ENCODE results near the gene DCAF5.
A peak's percentile ranks its signal among the peaks of the same experiment; 100 is the strongest.
"Not testable (repeated sequence)": the region's sequence is repeated elsewhere in the genome, so short reads cannot be mapped to it uniquely, and the experiment has no call there.

Gene DCAF5

DNA sequence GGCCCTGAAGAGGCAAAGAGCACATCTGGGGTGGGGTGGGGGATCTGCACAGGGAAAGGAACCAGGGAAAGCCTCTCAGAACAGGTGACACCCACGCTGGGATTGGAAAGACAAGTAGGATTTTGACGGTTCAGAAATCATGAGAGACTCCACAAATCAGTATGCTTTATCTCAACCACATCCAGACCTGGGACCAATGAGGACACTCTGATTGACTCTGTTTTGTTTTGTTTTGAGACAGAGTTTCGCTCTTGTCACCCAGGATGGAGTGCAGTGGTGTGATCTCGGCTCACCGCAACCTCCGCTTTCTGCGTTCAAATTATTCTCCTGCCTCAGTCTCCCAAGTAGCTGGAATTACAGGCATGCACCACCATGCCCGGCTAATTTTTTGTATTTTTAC, 130.8 kb downstream of the DCAF5 start:
- H3K27me3 ChIP-seq (ENCODE audit: control insufficient read depth in 5 of 5, insufficient read depth in 4 of 5, low read length in 5 of 5); H3K4me3 ChIP-seq (ENCODE audit: low read depth in 1 of 5, low read length in 5 of 5); H3K9me3 ChIP-seq (ENCODE audit: control insufficient read depth in 5 of 5, low read length in 5 of 5); H3K27ac ChIP-seq (ENCODE audit: low read depth, low read length); H3K9ac ChIP-seq (ENCODE audit: low read length in 5 of 5); H3K36me3 ChIP-seq (ENCODE audit: control insufficient read depth in 5 of 5, insufficient read depth in 5 of 5, low read length in 5 of 5): not testable (repeated sequence)
- H3K4me1 ChIP-seq (ENCODE audit: control insufficient read depth in 5 of 5, insufficient read depth in 5 of 5, low read length in 5 of 5), result peaks cover 0 to 12% (median 3%) of the 10 kb centered on the region in 5 donors

DNA sequence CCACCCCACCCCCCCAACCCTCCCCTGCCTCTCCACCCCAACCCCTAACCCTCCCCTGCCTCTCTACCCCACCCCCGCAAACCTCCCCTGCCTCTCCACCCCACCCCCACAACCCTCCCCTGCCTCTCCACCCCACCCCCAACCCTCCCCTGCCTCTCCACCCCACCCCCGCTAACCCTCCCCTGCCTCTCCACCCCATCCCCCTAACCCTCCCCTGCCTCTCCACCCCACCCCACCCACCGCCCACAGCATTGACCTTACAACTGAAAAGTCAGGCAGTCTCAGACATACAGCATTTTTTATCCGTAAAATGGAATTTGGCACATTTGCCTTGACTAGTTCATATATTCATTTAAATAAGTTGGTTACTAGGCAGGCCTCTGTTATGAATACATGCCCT, 135.2 kb downstream of the DCAF5 start:
- Histone ChIP-seq H3K27me3 (ENCODE audit: control insufficient read depth in 5 of 5, insufficient read depth in 4 of 5, low read length in 5 of 5) (no peaks in the 10 kb centered on the region), H3K36me3 (ENCODE audit: control insufficient read depth in 5 of 5, insufficient read depth in 5 of 5, low read length in 5 of 5) (no peaks in the 10 kb centered on the region), H3K4me3 (ENCODE audit: low read depth in 1 of 5, low read length in 5 of 5) (no peak overlapping the region), H3K9me3 (ENCODE audit: control insufficient read depth in 5 of 5, low read length in 5 of 5) (no peaks in the 10 kb centered on the region), H3K27ac (ENCODE audit: low read depth, low read length) (no peak overlapping the region), H3K4me1 (ENCODE audit: control insufficient read depth in 5 of 5, insufficient read depth in 5 of 5, low read length in 5 of 5) (peaks cover 0 to 5% (median 4%) of the 10 kb centered on the region in 5 donors), H3K9ac (ENCODE audit: low read length in 5 of 5) (no peak overlapping the region)

DNA sequence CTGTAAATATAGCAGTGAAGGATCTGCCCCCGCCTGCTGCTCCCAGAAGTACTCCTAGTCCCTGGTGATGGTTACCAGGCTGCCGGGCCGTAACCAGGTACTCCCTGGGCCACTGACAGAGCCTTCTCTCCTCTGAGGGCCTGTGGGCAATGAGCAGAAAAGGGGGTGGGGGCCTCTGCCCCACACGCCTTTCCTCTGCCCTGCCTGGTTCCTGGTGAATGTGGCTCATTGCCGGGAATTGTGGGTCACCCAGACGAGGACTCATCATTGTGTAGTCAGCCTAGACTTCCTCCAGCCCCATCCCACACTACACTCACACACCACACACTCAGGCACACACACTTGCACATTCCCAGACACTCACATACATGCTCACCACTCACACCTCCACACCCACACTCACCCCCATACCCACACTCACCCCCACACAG, 138.1 kb downstream of the DCAF5 start:
- Histone ChIP-seq H3K36me3 (ENCODE audit: control insufficient read depth in 5 of 5, insufficient read depth in 5 of 5, low read length in 5 of 5) (no peaks in the 10 kb centered on the region), H3K27me3 (ENCODE audit: control insufficient read depth in 5 of 5, insufficient read depth in 4 of 5, low read length in 5 of 5) (no peaks in the 10 kb centered on the region), H3K4me1 (ENCODE audit: control insufficient read depth in 5 of 5, insufficient read depth in 5 of 5, low read length in 5 of 5) (peaks cover 0 to 15% (median 6%) of the 10 kb centered on the region in 5 donors), H3K9me3 (ENCODE audit: control insufficient read depth in 5 of 5, low read length in 5 of 5) (no peaks in the 10 kb centered on the region), H3K27ac (ENCODE audit: low read depth, low read length) (no peak overlapping the region), H3K9ac (ENCODE audit: low read length in 5 of 5) (no peak overlapping the region), H3K4me3 (ENCODE audit: low read depth in 1 of 5, low read length in 5 of 5) (no peak overlapping the region)

DNA sequence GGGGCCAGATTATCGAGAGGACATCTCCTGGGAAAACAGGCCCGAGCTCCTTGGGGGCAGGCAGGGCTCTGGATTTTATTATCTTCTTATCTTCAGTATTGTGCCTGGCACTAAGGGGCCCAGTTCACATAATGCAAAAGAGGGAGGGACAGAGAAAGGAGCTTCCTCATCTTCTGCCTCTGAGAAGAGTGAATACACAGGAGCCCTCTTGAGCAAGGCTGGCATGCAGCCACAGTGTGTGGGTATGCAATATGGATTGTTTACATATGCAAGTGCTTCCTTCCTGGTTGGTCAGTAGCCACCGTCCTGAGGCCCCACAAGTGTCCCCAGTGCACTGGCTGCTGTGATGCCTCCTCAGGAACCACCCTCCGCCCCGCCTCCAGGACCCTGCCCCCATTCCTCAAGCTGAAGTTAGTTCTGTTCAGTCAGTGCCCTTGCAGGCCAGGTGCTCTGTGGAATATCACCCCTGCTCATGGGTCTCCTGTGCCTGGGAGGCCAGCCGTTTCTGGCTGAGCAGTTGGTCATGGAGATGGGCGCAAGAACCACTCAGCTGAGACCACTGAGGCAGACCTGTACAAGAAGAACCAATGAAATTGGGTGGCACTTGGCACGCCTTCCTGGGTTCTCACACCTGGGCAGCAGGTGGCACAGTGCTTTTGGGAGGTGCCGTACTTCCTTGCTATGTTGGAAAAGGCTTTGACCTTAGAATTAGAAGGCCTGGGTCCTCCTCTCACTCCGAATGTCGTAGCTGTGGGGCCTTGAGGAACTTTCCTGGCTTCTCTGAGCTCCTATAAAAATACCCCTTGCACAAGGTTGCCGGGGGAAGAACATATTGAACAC, 138.8 kb downstream of the DCAF5 start:
- no peaks in the 10 kb centered on the region for H3K27me3 ChIP-seq (ENCODE audit: control insufficient read depth in 5 of 5, insufficient read depth in 4 of 5, low read length in 5 of 5)
- peaks cover 0 to 15% (median 6%) of the 10 kb centered on the region in 5 donors for H3K4me1 ChIP-seq (ENCODE audit: control insufficient read depth in 5 of 5, insufficient read depth in 5 of 5, low read length in 5 of 5)
- no peaks in the 10 kb centered on the region for H3K9me3 ChIP-seq (ENCODE audit: control insufficient read depth in 5 of 5, low read length in 5 of 5)
- H3K9ac ChIP-seq (ENCODE audit: low read length in 5 of 5), result no peak overlapping the region
- no peak overlapping the region for H3K27ac ChIP-seq (ENCODE audit: low read depth, low read length)
- H3K4me3 ChIP-seq (ENCODE audit: low read depth in 1 of 5, low read length in 5 of 5), result no peak overlapping the region
- H3K36me3 ChIP-seq (ENCODE audit: control insufficient read depth in 5 of 5, insufficient read depth in 5 of 5, low read length in 5 of 5), result no peaks in the 10 kb centered on the region

DNA sequence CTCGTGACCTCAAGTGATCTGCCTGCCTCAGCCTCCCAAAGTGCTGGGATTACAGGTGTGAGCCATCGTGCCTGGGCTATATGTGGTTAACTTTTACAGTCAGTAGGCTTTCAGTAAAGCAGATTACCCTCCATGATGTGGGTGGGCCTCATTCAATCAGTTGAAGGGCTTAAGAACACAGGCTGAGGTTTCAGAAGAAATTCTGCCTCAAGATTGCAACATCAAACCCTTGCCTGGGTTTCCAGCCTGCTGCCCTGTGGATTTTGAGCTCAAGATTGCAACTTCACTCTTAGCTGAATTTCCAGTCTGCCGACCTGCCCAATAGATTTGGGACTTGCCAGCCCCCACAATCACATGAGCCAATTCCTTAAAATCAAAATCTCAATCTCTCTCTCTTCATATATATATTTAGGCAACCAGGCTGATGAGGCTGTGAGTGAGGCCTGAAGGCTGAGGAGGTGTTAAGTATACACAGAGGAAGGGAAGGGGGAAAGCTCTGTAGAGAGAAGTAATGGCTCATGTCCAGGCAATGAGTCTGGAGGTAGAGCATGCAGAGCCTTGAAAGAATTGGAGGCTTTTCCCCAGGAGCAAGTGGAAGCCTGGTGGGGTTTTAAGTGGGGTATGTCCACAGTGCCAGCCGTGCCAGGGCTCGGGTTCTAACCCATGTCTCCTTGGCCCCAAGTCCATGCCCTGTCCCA, 140.5 kb downstream of the DCAF5 start:
- Histone ChIP-seq H3K27ac (ENCODE audit: low read depth, low read length) (peak overlapping the region; percentile 37), H3K27me3 (ENCODE audit: control insufficient read depth in 5 of 5, insufficient read depth in 4 of 5, low read length in 5 of 5) (no peaks in the 10 kb centered on the region), H3K4me1 (ENCODE audit: control insufficient read depth in 5 of 5, insufficient read depth in 5 of 5, low read length in 5 of 5) (peaks cover 0 to 17% (median 11%) of the 10 kb centered on the region in 5 donors), H3K9me3 (ENCODE audit: control insufficient read depth in 5 of 5, low read length in 5 of 5) (no peaks in the 10 kb centered on the region), H3K9ac (ENCODE audit: low read length in 5 of 5) (no peak overlapping the region), H3K36me3 (ENCODE audit: control insufficient read depth in 5 of 5, insufficient read depth in 5 of 5, low read length in 5 of 5) (no peaks in the 10 kb centered on the region), H3K4me3 (ENCODE audit: low read depth in 1 of 5, low read length in 5 of 5) (no peak overlapping the region)

DNA sequence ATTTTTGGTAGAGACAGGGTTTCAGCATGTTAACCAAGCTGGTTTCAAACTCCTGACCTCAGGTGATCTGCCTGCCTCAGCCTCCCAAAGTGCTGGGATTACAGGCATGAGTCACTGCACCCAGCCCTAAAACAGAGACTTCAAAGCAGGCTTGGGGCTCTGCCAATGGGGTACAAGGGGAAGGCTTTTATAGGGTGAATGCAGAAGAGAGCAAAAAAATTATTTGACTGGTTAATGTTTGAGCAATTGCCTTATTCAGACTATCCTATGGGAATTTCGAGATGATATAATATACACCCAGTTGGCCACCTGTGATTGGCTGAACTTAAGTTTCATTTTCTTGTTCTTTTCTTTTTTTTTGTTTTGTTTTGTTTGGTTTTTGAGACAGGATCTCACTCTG, 142.3 kb downstream of the DCAF5 start:
- Histone ChIP-seq H3K4me3 (ENCODE audit: low read depth in 1 of 5, low read length in 5 of 5) (no peak overlapping the region), H3K27ac (ENCODE audit: low read depth, low read length) (no peak overlapping the region), H3K27me3 (ENCODE audit: control insufficient read depth in 5 of 5, insufficient read depth in 4 of 5, low read length in 5 of 5) (peaks cover 0 to 4% (median 0%) of the 10 kb centered on the region in 5 donors), H3K36me3 (ENCODE audit: control insufficient read depth in 5 of 5, insufficient read depth in 5 of 5, low read length in 5 of 5) (no peaks in the 10 kb centered on the region), H3K4me1 (ENCODE audit: control insufficient read depth in 5 of 5, insufficient read depth in 5 of 5, low read length in 5 of 5) (peaks cover 3 to 20% (median 16%) of the 10 kb centered on the region in 5 donors), H3K9me3 (ENCODE audit: control insufficient read depth in 5 of 5, low read length in 5 of 5) (no peaks in the 10 kb centered on the region), H3K9ac (ENCODE audit: low read length in 5 of 5) (no peak overlapping the region)

DNA sequence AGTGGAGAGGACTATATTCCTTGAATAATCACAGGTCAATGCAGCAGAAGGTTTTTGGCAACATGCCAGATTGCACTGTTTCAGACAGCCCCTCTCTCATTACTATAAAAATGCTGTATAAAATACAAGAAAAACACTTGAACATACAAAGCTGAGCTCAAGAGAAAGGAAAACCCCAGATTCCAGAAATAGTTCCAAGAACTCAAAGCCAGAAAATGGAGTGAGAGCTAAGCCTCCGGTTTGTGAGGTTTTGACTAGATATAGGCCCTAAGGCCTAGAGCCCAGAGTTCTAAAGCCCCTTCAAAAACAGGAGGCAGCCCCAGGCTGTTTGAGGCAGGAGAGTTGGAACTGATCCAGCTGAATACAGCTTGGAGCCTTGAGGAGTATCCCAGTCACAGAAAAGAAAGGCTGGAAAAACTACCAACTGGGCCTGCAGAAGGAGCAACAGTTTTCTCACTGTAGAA, 144.5 kb downstream of the DCAF5 start:
- peak overlapping the region; percentile 46 for H3K27ac ChIP-seq (ENCODE audit: low read depth, low read length)
- H3K4me3 ChIP-seq (ENCODE audit: low read depth in 1 of 5, low read length in 5 of 5), result no peak overlapping the region
- no peaks in the 10 kb centered on the region for H3K9me3 ChIP-seq (ENCODE audit: control insufficient read depth in 5 of 5, low read length in 5 of 5)
- peak overlapping the region in 2 of 5 donors; percentile 13 to 64 for H3K9ac ChIP-seq (ENCODE audit: low read length in 5 of 5)
- peaks cover 0 to 6% (median 0%) of the 10 kb centered on the region in 5 donors for H3K27me3 ChIP-seq (ENCODE audit: control insufficient read depth in 5 of 5, insufficient read depth in 4 of 5, low read length in 5 of 5)
- H3K4me1 ChIP-seq (ENCODE audit: control insufficient read depth in 5 of 5, insufficient read depth in 5 of 5, low read length in 5 of 5), result peaks cover 4 to 20% (median 17%) of the 10 kb centered on the region in 5 donors
- H3K36me3 ChIP-seq (ENCODE audit: control insufficient read depth in 5 of 5, insufficient read depth in 5 of 5, low read length in 5 of 5), result no peaks in the 10 kb centered on the region

DNA sequence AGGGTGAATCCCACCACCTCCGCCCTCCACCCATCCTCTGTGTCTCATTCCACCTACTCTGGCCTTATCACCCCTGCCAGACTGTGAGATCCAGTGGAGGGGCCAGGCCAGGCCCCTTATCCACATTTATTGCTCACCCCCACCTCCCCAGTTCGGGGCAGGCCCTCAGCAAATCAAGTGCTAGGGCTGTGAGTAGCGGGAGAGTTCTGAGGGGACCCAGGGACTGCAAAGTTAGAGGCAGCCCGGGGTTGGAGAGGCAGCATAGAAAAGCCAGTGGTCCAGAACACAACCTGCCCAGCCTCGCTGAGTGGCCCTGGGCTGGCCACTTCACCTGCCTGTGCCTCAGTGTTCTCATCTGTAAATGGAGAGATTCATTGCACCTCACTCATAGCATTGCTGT, 146.6 kb downstream of the DCAF5 start:
- no peak overlapping the region for H3K27ac ChIP-seq (ENCODE audit: low read depth, low read length)
- no peak overlapping the region for H3K9ac ChIP-seq (ENCODE audit: low read length in 5 of 5)
- H3K36me3 ChIP-seq (ENCODE audit: control insufficient read depth in 5 of 5, insufficient read depth in 5 of 5, low read length in 5 of 5), result no peaks in the 10 kb centered on the region

DNA sequence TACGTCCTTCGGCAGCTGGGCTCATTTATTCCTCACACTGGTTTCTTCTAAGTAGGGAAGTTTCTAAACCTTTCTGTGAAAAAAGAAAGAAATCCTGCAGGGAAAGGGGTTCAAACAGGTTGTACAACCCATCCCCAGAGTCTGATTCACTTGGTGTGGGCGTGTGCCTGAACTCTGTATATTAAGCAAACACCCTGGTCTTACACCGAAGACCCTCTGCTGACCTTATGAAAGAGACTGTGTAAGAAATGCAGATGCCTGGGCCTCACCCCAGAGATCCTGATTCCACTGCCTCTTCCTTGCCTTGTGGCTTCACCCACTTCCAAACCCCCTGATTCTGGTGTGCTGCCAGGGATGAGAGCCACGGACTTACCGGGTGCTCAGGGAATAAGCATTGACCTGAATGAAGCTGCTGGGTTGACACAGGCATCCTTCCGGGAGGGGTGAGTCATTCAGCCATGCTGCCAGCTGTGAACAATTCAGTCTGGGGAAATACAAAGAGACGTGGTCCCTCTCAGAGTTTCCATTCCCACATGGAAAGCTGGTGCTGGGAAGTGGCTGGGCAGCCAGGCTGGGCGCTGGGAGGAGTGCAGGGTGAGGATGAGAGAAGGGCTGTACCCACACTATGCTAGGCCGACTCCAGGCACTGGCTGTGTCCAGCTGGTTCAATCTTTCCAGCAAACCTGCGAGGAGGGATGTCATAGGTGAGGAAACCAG, 147.3 kb downstream of the DCAF5 start:
- H3K9me3 ChIP-seq (ENCODE audit: control insufficient read depth in 5 of 5, low read length in 5 of 5), result no peaks in the 10 kb centered on the region
- H3K9ac ChIP-seq (ENCODE audit: low read length in 5 of 5), result no peak overlapping the region
- peaks cover 4 to 11% (median 11%) of the 10 kb centered on the region in 5 donors for H3K4me1 ChIP-seq (ENCODE audit: control insufficient read depth in 5 of 5, insufficient read depth in 5 of 5, low read length in 5 of 5)
- no peaks in the 10 kb centered on the region for H3K36me3 ChIP-seq (ENCODE audit: control insufficient read depth in 5 of 5, insufficient read depth in 5 of 5, low read length in 5 of 5)
- H3K27ac ChIP-seq (ENCODE audit: low read depth, low read length), result no peak overlapping the region
- H3K27me3 ChIP-seq (ENCODE audit: control insufficient read depth in 5 of 5, insufficient read depth in 4 of 5, low read length in 5 of 5), result peaks cover 0 to 6% (median 0%) of the 10 kb centered on the region in 5 donors
- no peak overlapping the region for H3K4me3 ChIP-seq (ENCODE audit: low read depth in 1 of 5, low read length in 5 of 5)

More for the DNA sequence above, 146.6 kb downstream of the DCAF5 start:
- Histone ChIP-seq H3K27me3 (ENCODE audit: control insufficient read depth in 5 of 5, insufficient read depth in 4 of 5, low read length in 5 of 5) (peaks cover 0 to 6% (median 0%) of the 10 kb centered on the region in 5 donors), H3K9me3 (ENCODE audit: control insufficient read depth in 5 of 5, low read length in 5 of 5) (no peaks in the 10 kb centered on the region), H3K4me1 (ENCODE audit: control insufficient read depth in 5 of 5, insufficient read depth in 5 of 5, low read length in 5 of 5) (peaks cover 4 to 15% (median 11%) of the 10 kb centered on the region in 5 donors), H3K4me3 (ENCODE audit: low read depth in 1 of 5, low read length in 5 of 5) (no peak overlapping the region)

Measured in subcutaneous abdominal adipose tissue (tissue), 5 donors.